ENCODE data around the gene OTOG. TPM values are rescaled to one million over a fixed set of nuclear protein-coding genes. Genes with fewer than 3 reads are reported as not detected.

Gene OTOG
- total and polyA plus RNA-seq, 4 experiments from 2014 or later: not detected

- Histone ChIP-seq H3K9me3 (ENCODE audit: control insufficient read depth in 1 of 2, low read length in 2 of 2) (no peaks in the 10 kb centered on the region), H3K36me3 (ENCODE audit: insufficient read depth, low read length) (no peaks in the 10 kb centered on the region), H3K27ac (ENCODE audit: low read depth, low read length) (no peak overlapping the region), H3K4me3 (ENCODE audit: low read length in 2 of 2) (no peak overlapping the region), H3K27me3 (ENCODE audit: insufficient read depth, low read length) (no peaks in the 10 kb centered on the region), H3K4me1 (ENCODE audit: insufficient read depth, low read length) (no peaks in the 10 kb centered on the region)
- H3K36me3 Mint-ChIP-seq: no peaks in the 10 kb centered on the region
- H3K4me1 Mint-ChIP-seq: peaks cover 0 to 3% (median 1%) of the 10 kb centered on the region in 4 donors
- CTCF ChIA-PET (ENCODE audit: partially characterized antibody): interaction anchor here (1.6 kb wide), 1 partner anchor 11 kb away, joined by 11 read pairs; no protein-coding TSS in a partner anchor
- no peak overlapping the region for H3K4me3 Mint-ChIP-seq
- POLR2A ChIA-PET (ENCODE audit: partially characterized antibody): no interaction called here
- intact Hi-C loops (cut with micrococcal nuclease): no loop called here
- no peak for DNase-seq
- H3K27ac Mint-ChIP-seq: peak overlapping the region in 1 of 7 donors; percentile 64
- peaks cover 0 to 6% of the 10 kb centered on the region in 2 donors for H3K27me3 Mint-ChIP-seq
- H3K9me3 Mint-ChIP-seq: no peaks in the 10 kb centered on the region
Measured at GRCh38 chr11:17538731-17539130, 8.3 kb upstream of the OTOG start.

GRCh38 chr11:17540807-17541206 is 6.3 kb upstream of the OTOG start:
- intact Hi-C loops (cut with micrococcal nuclease): no loop called here
- Mint-ChIP-seq H3K36me3 (no peaks in the 10 kb centered on the region), H3K4me3 (no peak overlapping the region), H3K4me1 (peaks cover 1 to 4% (median 3%) of the 10 kb centered on the region in 4 donors), H3K27ac (no peak overlapping the region), H3K9me3 (no peaks in the 10 kb centered on the region), H3K27me3 (peaks cover 2 to 10% of the 10 kb centered on the region in 2 donors)
- H3K9me3 ChIP-seq (ENCODE audit: control insufficient read depth in 1 of 2, low read length in 2 of 2): no peaks in the 10 kb centered on the region
- ChIA-PET POLR2A (ENCODE audit: partially characterized antibody) (no interaction called here), CTCF (ENCODE audit: partially characterized antibody) (no interaction called here)
- H3K36me3 ChIP-seq (ENCODE audit: insufficient read depth, low read length): no peaks in the 10 kb centered on the region
- no peak for DNase-seq
- H3K4me1 ChIP-seq (ENCODE audit: insufficient read depth, low read length): no peaks in the 10 kb centered on the region
- no peak overlapping the region for H3K27ac ChIP-seq (ENCODE audit: low read depth, low read length)
- H3K27me3 ChIP-seq (ENCODE audit: insufficient read depth, low read length): no peaks in the 10 kb centered on the region
- H3K4me3 ChIP-seq (ENCODE audit: low read length in 2 of 2): no peak overlapping the region

DNA sequence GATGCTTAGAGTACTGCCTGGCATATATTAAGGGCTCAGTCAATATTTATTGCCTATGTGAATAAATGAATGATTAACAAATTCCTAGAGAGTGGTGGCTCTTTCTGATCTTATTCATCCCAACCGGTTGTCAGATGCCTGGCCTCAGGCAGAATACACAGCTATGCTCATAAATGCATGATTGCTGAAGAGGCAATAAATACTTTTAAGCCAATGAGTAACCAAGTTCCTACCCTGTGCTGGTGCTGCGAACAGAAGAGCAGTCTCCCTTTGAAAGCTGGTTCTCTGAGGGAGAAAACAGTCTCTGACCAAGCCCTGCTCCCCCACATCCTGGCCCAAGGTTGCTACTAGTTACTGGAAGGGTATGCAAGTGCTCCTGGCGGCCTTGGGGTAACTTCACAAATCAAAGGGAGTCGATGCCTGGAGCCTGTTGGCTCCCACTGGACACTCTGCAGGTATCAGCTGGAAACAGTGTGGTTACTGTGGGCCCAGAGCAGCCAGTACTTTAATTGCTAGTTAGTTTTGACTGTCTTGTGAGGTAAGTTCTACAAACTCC is 5.7 kb upstream of the OTOG start:
- Histone ChIP-seq H3K4me3 (ENCODE audit: low read length in 2 of 2) (no peak overlapping the region), H3K27ac (ENCODE audit: low read depth, low read length) (no peak overlapping the region), H3K27me3 (ENCODE audit: insufficient read depth, low read length) (no peaks in the 10 kb centered on the region), H3K36me3 (ENCODE audit: insufficient read depth, low read length) (no peaks in the 10 kb centered on the region), H3K9me3 (ENCODE audit: control insufficient read depth in 1 of 2, low read length in 2 of 2) (no peaks in the 10 kb centered on the region), H3K4me1 (ENCODE audit: insufficient read depth, low read length) (no peaks in the 10 kb centered on the region)
- Mint-ChIP-seq H3K36me3 (no peaks in the 10 kb centered on the region), H3K9me3 (no peaks in the 10 kb centered on the region), H3K4me3 (no peak overlapping the region), H3K27ac (no peak overlapping the region), H3K27me3 (peaks cover 7 to 16% of the 10 kb centered on the region in 2 donors), H3K4me1 (peaks cover 1 to 4% (median 3%) of the 10 kb centered on the region in 4 donors)
- no peak for DNase-seq
- intact Hi-C loops (cut with micrococcal nuclease): no loop called here
- ChIA-PET POLR2A (ENCODE audit: partially characterized antibody) (no interaction called here), CTCF (ENCODE audit: partially characterized antibody) (interaction anchor here (2.4 kb wide), 1 partner anchor 8 kb away, joined by 6 read pairs; no protein-coding TSS in a partner anchor)

DNA sequence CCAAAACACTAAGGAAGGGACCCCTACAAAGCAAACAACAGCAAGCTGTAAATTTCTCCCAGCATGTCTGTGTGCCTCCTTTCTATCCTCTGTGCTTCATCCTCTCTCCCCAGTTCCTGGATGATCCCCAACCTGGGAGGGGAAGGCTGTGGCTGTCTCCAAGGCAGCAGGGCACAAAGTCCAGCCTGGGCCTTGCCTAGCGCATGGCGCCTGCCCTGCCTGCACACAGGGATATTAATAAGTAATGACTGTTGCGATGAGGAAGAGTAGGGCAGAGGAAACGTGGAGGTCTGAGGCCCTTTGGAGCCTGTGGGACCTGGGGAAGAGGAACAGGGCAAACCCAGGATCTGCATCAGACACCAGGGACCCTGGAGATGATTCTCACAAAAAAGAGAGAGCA is 4.8 kb upstream of the OTOG start:
- H3K36me3 Mint-ChIP-seq: no peaks in the 10 kb centered on the region
- no peaks in the 10 kb centered on the region for H3K27me3 ChIP-seq (ENCODE audit: insufficient read depth, low read length)
- H3K9me3 ChIP-seq (ENCODE audit: control insufficient read depth in 1 of 2, low read length in 2 of 2): no peaks in the 10 kb centered on the region
- ChIA-PET POLR2A (ENCODE audit: partially characterized antibody) (no interaction called here), CTCF (ENCODE audit: partially characterized antibody) (interaction anchor here (1.2 to 2.4 kb wide), 2 partner anchors 9 to 14 kb away, joined by 5 to 6 read pairs; no protein-coding TSS in a partner anchor)
- H3K27ac ChIP-seq (ENCODE audit: low read depth, low read length): no peak overlapping the region
- intact Hi-C loops (cut with micrococcal nuclease): no loop called here
- no peaks in the 10 kb centered on the region for H3K9me3 Mint-ChIP-seq
- H3K27ac Mint-ChIP-seq: no peak overlapping the region
- DNase-seq: no peak
- no peak overlapping the region for H3K4me3 ChIP-seq (ENCODE audit: low read length in 2 of 2)
- no peaks in the 10 kb centered on the region for H3K4me1 ChIP-seq (ENCODE audit: insufficient read depth, low read length)
- H3K36me3 ChIP-seq (ENCODE audit: insufficient read depth, low read length): no peaks in the 10 kb centered on the region
- peaks cover 14 to 23% of the 10 kb centered on the region in 2 donors for H3K27me3 Mint-ChIP-seq
- no peak overlapping the region for H3K4me3 Mint-ChIP-seq
- peaks cover 1 to 4% (median 3%) of the 10 kb centered on the region in 4 donors for H3K4me1 Mint-ChIP-seq

- Mint-ChIP-seq H3K4me3 (no peak overlapping the region), H3K27ac (no peak overlapping the region), H3K36me3 (no peaks in the 10 kb centered on the region), H3K9me3 (no peaks in the 10 kb centered on the region), H3K27me3 (peaks cover 18 to 27% of the 10 kb centered on the region in 2 donors), H3K4me1 (peaks cover 1 to 4% (median 3%) of the 10 kb centered on the region in 4 donors)
- DNase-seq: no peak
- H3K36me3 ChIP-seq (ENCODE audit: insufficient read depth, low read length): no peaks in the 10 kb centered on the region
- H3K9me3 ChIP-seq (ENCODE audit: control insufficient read depth in 1 of 2, low read length in 2 of 2): no peaks in the 10 kb centered on the region
- no peaks in the 10 kb centered on the region for H3K27me3 ChIP-seq (ENCODE audit: insufficient read depth, low read length)
- POLR2A ChIA-PET (ENCODE audit: partially characterized antibody): no interaction called here
- H3K4me1 ChIP-seq (ENCODE audit: insufficient read depth, low read length): no peaks in the 10 kb centered on the region
- CTCF ChIA-PET (ENCODE audit: partially characterized antibody): interaction anchor here (1.2 to 2.4 kb wide), 2 partner anchors 10 to 15 kb away, joined by 5 to 6 read pairs; no protein-coding TSS in a partner anchor
- intact Hi-C loops (cut with micrococcal nuclease): no loop called here
- no peak overlapping the region for H3K27ac ChIP-seq (ENCODE audit: low read depth, low read length)
- no peak overlapping the region for H3K4me3 ChIP-seq (ENCODE audit: low read length in 2 of 2)
Measured at GRCh38 chr11:17543041-17543440, 4.0 kb upstream of the OTOG start.

DNA sequence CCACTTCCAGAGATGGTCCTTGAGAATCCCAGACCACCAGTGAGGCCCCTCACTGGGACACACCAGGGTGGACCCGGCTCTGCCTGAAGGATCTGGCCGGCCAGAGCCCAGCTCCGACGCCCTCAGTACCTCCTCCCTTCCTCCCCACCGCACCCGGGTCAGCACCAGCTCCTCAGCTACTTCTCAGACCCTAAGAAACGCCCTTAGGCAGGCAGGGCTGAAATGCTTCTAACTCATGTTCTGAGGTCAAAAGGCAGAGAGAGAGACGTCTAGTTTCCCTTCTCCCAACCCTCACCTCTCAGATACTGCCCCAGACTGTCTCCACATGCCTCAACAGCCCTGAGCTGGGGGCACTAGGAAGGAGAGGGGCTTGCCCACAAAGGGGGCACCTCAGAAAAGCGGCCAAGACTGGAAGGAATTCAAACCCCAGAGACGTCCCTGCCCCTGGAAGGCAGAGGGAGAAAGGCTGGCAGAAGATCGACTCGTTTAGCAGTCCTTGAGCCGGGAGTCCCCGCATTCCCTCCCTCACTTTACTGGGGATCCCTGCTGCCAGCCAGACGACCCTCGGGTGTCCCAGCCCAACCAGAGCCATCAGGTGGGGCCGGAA is 3.4 kb upstream of the OTOG start:
- no peaks in the 10 kb centered on the region for H3K27me3 ChIP-seq (ENCODE audit: insufficient read depth, low read length)
- H3K27ac Mint-ChIP-seq: no peak overlapping the region
- POLR2A ChIA-PET (ENCODE audit: partially characterized antibody): no interaction called here
- peak overlapping the region in 3 of 8 donors; percentile 24 to 27 (median 24) for H3K4me3 Mint-ChIP-seq
- intact Hi-C loops (cut with micrococcal nuclease): no loop called here
- H3K4me1 ChIP-seq (ENCODE audit: insufficient read depth, low read length): no peaks in the 10 kb centered on the region
- no peak for DNase-seq
- H3K27me3 Mint-ChIP-seq: peaks cover 19 to 28% of the 10 kb centered on the region in 2 donors
- H3K9me3 Mint-ChIP-seq: no peaks in the 10 kb centered on the region
- no peak overlapping the region for H3K27ac ChIP-seq (ENCODE audit: low read depth, low read length)
- no peak overlapping the region for H3K4me3 ChIP-seq (ENCODE audit: low read length in 2 of 2)
- CTCF ChIA-PET (ENCODE audit: partially characterized antibody): interaction anchor here (2.4 kb wide), 1 partner anchor 10 kb away, joined by 6 read pairs; no protein-coding TSS in a partner anchor
- no peaks in the 10 kb centered on the region for H3K36me3 ChIP-seq (ENCODE audit: insufficient read depth, low read length)
- no peaks in the 10 kb centered on the region for H3K9me3 ChIP-seq (ENCODE audit: control insufficient read depth in 1 of 2, low read length in 2 of 2)
- H3K36me3 Mint-ChIP-seq: no peaks in the 10 kb centered on the region
- H3K4me1 Mint-ChIP-seq: peaks cover 1 to 4% (median 3%) of the 10 kb centered on the region in 4 donors

GRCh38 chr11:17544181-17544622 is 2.9 kb upstream of the OTOG start, which contains the start of gene USH1C:
Gene USH1C (minus strand): TSS chr11:17544416. CDS start chr11:17544307, 109 bp downstream.
- H3K4me3 Mint-ChIP-seq: peak within 1 kb of the TSS in 5 of 8 donors; percentile 22 to 36 (median 24)
- ChIA-PET POLR2A (ENCODE audit: partially characterized antibody) (no interaction called here), CTCF (ENCODE audit: partially characterized antibody) (no interaction called here)
- H3K4me1 ChIP-seq (ENCODE audit: insufficient read depth, low read length): no peaks in the 10 kb centered on the region
- no peaks in the 10 kb centered on the region for H3K27me3 ChIP-seq (ENCODE audit: insufficient read depth, low read length)
- no peak within 1 kb of the TSS for H3K4me3 ChIP-seq (ENCODE audit: low read length in 2 of 2)
- no peaks in the 10 kb centered on the region for H3K9me3 Mint-ChIP-seq
- peaks cover 19 to 28% of the 10 kb centered on the region in 2 donors for H3K27me3 Mint-ChIP-seq
- H3K9me3 ChIP-seq (ENCODE audit: control insufficient read depth in 1 of 2, low read length in 2 of 2): no peaks in the 10 kb centered on the region
- no peaks in the 10 kb centered on the region for H3K36me3 ChIP-seq (ENCODE audit: insufficient read depth, low read length)
- no peak for DNase-seq
- no peak within 1 kb of the TSS for H3K27ac ChIP-seq (ENCODE audit: low read depth, low read length)
- H3K27ac Mint-ChIP-seq: no peak within 1 kb of the TSS
- H3K4me1 Mint-ChIP-seq: peaks cover 1 to 4% (median 3%) of the 10 kb centered on the region in 4 donors
- no peaks in the 10 kb centered on the region for H3K36me3 Mint-ChIP-seq
- intact Hi-C loops (cut with micrococcal nuclease): no loop called here

Data from CD4-positive, alpha-beta memory T cell (primary cell).